Left ventricle myocardium superior (tissue), 1 donor: ENCODE results near the gene RBM44. TPM values are rescaled to one million over a fixed set of nuclear protein-coding genes. Genes with fewer than 3 reads are reported as not detected.
"Not testable (repeated sequence)": the region's sequence is repeated elsewhere in the genome, so short reads cannot be mapped to it uniquely, and the experiment has no call there.

Source experiments
- ATAC-seq: fragments of 200-7000 bp; cut with Tn5 transposase; one replicate; pipeline ENCODE4 v1.9.1; 2020; ENCODE audit warnings: mild to moderate bottlenecking, moderate library complexity
- DNase-seq: peaks from one replicate; pipeline ENCODE4 v3.0.0-alpha.2; 2020
- intact Hi-C: fragments of 100-400 bp; cut with micrococcal nuclease; formaldehyde crosslinking; loops from one replicate; pipeline ENCODE4 v1.11.0; 2022
- total RNA-seq: library from RNA; stranded (reverse); fragmentation: NEBNext Ultra II Directional; extraction: Animal tissue kit (Norgen Biotek cat#: 25700); gene quantifications from one replicate; pipeline ENCODE4 v1.2.1, GENCODE V29; 2021
- donor health status: DM: no; HTN: yes; CAD: no; lungs with severe emphysema.

Gene RBM44
- total RNA-seq, 1 donor from 2014 or later: 0.32 TPM

DNA sequence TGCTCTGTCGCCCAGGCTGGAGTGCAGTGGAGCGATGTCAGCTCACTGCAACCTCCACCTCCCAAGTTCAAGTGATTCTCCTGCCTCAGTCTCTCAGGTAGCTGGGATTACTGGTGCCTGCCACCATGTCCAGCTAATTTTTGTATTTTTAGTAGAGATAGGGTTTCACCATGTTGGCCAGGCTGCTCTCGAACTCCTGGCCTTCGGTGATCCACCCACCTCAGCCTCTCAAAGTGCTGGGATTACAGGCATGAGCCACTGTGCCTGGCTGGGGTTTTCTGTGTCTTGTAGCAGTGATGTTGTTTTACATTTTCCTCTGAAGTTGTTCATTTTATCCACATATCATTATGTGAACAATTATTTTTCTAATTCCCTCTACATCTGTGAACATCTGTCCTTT lies 69.5 kb downstream of the RBM44 start:
- DNase-seq, intact Hi-C loops, ATAC-seq: not testable (repeated sequence)

DNA sequence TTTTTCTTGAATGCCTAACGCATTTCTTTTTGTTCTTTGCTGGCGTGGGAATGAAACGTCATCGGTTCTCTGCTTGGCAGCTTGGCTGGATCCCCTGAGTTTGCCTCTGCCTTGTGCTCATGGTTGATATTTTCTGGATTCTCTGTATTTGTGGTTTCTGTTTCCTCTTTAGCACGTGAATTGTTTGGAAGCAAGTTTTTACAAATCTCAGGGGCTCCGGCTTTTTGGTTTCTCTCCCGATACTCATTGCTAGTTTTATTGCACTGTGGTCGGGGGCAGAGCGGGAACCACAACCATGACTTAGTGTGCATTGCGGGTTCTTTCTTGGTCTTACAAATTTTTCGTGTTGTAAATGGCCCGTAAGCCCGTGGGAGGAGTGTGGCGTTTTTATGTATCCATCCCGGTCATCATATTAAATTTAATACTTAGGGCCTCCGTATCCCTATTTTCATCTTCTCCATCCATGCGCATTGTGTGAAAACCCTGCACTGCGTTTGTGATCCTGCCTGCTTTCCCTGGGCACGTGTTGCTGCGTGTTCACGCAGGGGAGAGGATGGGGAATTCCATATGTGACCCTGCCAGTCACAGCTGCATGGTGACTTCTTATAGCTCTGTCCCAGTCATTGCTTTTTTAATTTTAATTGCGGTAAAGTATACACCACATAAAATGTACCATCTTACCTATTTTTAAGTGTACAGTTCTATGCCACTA lies 70.2 kb downstream of the RBM44 start:
- ATAC-seq (no peak), DNase-seq (no peak)
- intact Hi-C loops: no loop called here

DNA sequence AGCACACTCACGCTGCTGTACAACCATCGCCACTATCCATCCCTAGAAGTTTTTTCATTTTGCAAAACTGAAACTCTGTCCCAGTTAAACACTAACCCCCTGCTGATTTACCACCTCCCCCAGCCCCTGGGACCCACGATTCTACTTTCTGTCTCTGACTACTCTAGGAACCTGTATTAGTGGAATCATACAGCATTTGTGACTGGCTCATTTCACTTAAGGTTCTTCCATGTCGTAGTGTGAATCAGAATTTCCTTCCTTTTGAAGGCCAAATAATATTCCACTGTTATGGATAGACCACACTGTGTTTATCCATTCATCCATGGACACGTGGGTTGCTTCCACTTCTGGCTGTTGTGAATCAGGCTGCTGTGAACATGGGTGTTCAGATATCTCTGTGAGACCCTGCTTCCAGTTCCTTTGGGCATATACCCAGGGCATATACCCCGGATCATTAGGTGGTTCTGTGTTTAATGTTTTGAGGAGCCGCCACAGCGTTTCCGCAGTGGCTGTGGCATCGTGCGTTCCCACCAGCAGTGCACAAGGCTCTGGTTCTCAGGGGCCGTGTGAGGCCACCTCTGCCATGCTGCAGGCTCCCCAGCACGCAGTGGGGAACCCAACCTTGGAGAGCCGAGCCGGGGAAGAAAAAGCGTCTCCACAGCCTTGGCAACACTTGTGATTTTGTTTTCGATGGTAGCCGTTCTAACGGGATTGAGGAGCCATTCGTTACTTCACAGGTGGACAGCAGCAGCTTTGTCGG lies 70.9 kb downstream of the RBM44 start:
- DNase-seq (no peak), ATAC-seq (no peak)
- intact Hi-C loops: no loop called here

DNA sequence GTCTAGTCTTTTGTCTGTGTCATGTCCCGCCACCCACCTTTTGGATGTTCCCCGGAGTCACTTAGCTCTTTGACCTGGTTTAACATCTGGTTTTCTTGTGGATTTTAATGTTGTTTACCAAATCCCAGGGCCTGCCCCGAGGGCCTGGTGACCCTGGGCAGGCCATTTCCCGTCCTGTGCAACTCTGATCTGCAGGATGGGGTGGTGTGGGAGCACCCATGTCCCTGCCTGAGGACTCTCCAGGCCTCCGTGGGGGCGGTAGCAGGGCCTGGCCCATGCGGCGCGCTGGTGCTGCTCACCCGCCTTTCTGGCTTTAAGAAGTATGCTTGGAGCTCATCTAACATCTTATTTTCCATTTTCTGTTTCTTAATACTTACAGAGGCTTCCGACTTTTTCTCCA lies 71.5 kb downstream of the RBM44 start:
- intact Hi-C loops: no loop called here
- DNase-seq (no peak), ATAC-seq (no peak)

DNA sequence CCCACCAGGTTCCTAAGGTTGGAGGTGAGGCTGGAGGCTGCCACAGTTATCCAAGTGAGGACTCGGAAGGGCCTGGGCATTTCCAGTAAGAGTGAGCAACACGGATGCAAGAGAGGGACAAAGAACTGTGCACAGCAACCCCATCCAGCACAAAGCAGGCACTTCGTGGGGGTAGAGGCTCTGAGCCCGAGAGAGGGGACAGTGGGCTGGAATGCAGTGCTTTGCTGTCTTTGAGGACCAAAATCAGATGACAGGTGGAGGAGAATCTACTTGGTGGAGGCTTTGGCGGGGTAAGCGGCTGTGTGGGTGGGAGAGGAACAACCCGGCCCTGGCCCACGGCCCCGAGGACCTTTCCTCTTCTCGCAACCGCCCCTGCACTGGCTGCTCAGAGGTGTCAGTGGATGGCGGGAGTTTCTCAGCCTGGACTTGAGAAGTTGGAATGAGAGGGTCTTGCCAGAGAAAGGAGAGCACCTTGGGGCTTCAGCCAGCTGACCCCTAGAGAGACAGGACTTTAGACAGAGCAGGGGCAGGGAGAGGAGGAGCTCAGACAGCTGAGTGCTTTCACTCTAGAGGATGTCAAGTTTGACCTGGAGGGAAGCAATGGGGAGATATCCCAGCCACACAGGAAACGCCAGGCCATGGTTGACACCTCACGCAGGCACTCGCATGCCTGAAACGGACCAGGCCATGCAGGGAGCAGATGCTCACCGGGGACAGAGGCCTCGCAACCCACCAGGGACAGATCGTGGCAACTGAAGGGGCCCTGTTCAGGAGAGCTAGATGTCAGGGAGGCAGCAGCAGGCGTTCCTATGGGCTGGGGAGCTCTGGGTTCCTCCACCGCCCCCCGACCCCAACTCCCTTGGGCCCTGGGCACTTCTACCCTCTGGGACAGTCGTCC lies 72.4 kb downstream of the RBM44 start:
- intact Hi-C loops: no loop called here
- DNase-seq: no peak
- ATAC-seq: peak; percentile 30

DNA sequence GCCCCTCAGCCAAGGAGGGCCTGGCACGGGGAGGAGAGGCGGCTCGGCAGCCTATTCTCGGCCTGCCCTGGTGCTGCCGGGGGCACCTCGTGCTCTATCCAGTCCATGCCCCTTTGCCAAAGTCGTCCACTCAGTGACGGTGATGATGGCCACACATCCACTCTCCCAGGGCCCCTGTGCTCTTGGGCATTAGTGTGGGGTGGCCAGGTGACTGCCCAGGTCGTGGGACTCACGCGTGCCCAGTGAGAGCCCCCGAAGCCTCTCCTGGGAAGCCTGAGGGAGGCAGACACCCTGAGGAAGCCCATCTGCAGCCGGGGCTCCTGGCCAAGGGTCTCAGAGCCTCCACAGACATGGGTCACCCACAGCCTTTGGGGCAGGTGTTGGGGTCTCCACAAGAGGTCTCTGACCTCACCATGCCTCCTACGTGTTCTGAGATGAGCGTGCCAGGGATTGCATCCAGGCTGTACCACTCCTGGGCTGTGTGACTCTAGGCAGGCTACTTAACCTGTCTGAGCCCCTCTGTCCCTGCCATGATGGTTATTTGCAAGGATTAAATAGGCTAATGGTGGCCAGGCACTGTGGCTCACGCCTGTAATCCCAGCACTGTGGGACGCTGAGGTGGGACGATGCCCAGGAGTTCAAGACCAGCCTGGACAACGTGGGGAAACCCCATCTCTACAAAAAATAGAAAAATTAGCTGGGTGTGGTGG lies 73.8 kb downstream of the RBM44 start:
- intact Hi-C loops: no loop called here

DNA sequence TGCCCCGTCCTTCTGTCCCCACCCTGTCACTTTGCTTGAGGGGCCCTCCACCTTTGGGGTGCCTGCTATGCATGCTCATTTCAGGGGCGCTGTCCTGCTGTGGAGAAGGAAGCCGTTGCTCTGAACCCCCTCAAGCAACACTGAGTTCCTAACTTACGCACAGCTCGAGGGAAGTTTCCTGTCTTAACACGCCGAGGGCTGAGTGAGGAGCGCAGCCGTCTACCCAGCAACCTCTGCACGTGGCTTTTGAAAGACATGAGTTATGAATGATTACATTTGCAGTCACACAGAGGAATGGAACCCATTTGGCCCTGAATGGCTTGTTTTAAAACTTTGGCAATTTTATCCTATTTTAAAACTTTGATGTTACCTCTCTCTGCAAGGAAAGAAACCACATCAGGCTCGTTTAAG lies 74.8 kb downstream of the RBM44 start:
- ATAC-seq (no peak), DNase-seq (no peak)
- intact Hi-C loops: no loop called here

More for the DNA sequence above, 73.8 kb downstream of the RBM44 start:
- ATAC-seq (peak; percentile 71), DNase-seq (peak; percentile 41)

DNA sequence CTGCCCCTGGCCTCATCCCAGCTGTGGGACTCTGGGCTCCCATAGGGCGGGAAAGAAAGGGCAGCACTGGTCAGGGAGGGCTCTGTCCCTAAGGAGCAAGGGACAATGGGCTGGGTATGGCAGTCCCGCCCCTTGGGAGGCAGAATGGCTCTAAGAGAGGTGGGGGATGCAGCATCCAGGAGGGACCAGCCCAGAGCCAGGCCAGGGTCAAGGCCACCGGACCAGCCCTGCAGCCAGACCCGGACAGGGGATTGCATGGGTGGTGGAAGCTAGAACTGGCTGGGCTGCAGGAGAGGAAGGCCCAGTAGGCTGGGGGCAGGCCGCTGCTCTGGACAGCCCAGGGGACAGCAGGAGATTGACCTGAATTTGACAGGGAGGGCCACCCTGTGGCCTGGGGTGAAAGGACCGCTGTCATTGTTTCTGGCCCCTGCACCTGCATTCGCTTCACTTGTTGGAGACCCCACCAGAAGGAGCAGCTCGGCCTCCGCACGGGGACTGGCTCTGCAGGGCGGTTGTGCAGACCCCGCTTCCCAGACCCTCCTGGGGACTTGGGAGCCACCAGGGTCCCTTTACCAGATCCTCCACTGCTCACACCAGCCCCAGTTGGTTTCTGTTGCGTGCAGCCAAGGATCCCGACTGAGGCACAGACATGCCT lies 75.4 kb downstream of the RBM44 start:
- intact Hi-C loops: no loop called here
- ATAC-seq (no peak), DNase-seq (no peak)

DNA sequence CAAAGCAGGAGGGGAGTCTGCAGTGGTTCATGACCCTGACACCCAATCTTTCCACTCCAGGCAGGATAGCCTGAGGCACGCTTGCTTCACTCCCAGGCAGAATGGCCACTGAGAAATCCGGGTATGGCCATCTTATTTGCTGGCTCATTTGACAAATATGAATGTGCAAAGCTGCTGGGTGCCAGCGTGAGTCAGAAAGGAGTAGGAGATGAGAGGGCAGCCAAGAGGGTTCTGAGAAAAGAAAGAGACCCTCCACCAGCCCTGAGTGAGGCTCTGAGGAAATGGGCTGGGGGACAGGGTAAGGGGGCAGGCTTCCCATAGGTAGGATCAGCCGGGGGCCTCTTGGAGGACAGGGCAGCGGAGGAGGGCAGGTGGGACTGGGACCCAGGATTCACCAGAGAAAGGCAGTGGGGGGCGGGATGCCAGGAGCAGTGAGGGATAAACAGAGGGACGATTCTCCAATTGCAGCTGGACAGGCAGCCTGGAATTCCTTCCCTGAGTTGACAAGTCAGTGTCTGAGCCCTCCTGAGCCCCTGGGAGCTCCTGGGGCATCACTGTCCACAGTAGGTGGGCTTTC lies 76.1 kb downstream of the RBM44 start:
- intact Hi-C loops: no loop called here
- no peak for DNase-seq
- ATAC-seq: no peak

DNA sequence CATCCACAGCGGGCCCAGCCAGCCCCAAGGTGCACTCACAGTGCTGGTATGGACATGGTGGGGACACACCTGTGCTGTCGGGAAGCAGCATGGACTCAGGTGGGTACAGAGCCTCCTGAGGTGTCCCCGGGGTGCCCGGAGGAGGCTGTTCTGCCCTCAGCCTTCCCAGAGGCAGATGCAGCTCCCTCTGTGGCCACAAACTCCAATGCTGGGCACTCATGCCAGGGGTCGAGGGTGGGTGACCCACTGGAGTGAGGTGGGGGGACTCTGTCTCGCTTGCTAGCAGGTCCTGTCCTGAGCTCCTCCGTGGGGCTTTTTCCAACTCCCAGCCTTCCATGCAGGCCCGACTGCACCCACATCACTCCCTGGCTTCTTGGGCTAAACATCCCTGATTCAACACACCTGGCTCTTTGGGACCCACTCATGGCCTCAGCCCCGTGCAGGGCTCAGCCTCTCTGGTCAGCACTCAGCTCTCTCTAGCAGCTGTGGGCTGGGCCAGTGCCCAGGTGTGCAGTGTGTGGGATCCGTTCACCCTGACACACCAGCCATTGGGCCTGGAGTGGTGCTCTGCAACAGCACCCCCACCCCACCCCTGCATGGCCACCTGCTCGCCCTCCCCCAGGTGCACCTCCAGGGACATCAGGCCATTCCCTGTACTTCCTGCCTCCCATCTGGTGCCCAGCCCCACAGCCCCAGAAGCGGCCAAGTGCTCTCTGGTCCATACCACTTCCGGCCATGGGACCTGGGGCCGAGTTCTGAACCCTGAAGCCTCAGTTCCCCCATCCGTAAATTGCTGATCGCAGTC lies 76.9 kb downstream of the RBM44 start:
- no peak for ATAC-seq
- intact Hi-C loops: no loop called here
- DNase-seq: no peak

DNA sequence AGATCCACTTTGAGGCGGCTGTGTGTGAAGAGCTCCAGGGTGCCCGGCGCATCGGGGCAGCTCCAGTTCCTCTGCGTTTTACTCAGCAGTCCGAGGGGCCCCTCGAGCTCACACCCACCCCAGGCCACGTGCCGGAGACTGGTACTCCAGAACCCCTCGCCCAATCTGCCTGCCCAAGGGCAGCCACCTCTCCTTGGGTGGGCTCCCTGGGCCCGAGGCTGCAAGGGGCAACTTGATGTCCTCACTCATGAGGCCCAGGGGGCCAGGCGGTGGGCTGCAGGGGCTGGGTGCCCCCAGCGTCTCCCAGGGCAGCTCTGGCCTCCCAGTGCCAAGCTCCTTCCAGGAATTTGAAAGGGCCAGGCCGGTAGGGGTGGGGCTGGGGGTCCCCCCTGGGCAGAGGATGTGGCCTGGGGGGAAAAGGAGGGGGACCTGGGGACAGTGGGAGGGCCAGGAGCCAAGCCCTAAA lies 77.5 kb downstream of the RBM44 start:
- intact Hi-C loops: no loop called here
- DNase-seq (no peak), ATAC-seq (no peak)

DNA sequence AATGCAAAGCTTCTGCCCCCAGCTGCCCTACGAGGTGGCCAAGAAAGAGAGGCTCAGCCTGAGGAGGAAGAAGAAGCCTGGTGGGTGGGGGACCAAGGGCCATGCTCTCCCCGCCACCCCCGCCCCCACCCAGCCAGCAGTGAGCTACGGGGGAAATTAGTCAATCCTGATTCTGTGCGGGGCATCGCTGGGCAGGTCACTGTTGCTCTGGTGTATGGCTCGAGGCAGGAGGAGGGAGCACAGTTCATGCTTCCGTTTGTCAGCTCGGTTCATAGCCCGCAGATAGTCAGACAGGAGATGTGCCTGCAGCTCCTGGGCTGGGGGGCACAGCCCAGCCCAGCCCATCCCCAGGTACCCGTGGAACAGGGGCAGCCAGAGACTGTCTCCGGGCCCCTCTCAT lies 78.0 kb downstream of the RBM44 start:
- no peak for ATAC-seq
- DNase-seq: no peak
- intact Hi-C loops: no loop called here

DNA sequence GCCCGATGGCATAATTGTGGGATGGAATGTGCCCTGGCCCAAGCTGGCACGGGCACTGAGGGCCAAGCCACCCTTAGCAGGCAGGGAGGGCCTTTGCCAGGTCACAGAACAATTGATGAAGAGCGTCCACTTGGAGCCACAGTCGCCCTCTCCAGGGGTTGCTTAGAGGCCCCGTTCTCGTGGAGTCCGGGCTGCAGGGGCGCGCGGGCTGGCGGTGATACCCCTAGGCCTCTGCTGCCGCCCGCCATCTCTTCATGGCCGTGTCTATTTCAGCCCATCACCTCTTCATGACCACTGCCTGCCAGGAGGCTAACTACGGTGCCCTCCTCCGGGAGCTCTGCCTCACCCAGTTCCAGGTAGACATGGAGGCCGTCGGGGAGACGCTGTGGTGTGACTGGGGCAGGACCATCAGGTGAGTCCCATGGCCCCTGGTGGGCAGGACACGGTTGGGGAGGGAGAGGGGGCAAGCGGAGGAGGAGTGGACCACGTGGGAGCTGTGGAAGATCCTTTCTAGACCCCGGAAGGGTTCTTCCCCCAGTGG lies 78.4 kb downstream of the RBM44 start:
- DNase-seq: no peak
- intact Hi-C loops: no loop called here
- peak; percentile 48 for ATAC-seq

DNA sequence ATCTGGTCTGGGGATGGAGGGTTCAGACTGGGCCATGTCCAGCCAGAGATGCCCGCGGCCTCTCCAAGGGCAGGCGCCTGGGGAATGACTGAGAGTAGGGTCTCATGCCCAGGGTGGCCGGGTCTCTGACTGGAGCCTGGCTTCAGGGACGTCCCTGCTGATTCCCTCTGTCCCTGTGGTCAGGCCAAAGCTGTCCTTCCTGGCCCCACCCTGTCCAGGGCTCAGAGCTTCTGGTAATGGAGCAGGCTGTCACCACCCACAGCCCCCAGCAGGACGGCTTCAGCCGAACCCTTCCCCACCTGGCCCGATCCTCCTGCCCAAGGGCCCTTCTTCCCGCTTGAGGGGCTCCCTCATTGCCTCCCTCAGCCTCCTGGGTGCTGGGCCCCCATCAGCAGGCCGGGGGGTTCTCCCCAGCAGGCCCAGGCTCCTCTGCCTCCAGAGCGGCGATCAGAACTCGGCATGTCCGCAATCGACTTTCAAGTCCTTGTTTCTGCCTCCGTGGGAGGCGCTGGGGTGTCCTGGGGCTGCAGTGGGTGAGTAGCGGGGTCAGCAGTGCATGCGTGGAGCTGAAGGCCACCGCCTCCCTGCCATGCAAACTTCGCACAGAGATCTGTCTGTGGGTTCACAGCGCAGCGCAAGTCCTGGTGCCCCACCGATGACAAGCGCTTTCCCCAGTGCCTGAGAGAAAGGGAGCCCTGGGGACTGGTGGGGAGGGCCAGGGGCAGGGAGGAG lies 79.2 kb downstream of the RBM44 start:
- ATAC-seq (no peak), DNase-seq (no peak)
- intact Hi-C loops: no loop called here

DNA sequence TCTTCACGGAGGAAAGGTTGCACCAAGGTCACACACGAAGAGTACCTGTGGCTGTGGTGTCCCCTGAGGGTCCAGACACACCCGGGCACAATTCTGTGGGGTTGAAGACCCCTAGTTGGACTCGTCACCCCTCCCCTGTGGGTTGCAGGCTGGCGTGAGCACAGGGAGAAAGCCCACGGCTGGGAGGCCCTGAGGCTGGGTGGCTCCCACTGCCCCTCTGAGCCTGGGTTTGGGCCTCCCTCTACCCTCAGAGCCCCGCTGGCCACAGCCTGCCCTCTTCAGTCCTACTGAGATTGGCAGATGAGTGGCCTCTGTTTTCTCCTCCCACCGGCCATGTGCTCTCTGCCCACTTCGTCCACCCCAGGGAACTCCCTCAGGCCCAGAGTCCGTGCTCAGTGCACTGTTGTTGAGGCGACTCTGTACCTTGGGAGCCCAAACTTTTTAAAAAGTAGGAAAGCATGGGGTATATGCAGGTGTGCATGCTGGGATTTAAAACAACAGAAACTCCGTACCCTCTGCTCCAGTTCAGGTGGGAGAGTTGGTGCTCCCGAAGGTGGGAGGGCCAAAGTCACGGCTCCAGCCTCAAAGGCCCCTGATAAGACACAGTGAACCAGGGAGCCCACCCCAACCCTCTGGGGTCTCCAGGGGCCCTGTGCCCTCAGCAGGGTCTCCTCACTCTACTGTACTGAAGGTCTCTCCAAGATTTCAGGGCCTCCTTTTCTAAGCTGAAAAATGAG lies 79.9 kb downstream of the RBM44 start:
- ATAC-seq (peak; percentile 12), DNase-seq (no peak)
- intact Hi-C loops: no loop called here

DNA sequence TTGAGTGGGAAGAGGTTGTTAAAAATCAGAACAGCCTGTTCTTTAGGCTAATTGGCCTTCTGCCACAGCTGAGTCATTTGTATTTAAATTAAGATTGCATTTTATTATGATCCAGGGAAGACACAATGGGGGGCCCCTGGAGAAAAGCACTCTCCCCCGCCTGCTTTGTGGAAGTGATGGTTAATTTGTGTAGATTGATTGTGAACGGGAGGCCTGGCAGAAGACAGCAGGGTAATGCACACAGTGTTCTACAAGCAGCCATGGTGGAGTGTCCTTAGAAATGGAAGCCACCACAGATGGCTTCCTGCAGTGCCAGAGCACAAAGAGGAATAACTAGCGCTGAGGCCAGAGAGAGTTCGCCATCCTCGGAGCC lies 80.5 kb downstream of the RBM44 start:
- DNase-seq (no peak), ATAC-seq (no peak)
- intact Hi-C loops: no loop called here
